Measurements from ENCODE around the gene IFNAR2. TPM values are rescaled to one million over a fixed set of nuclear protein-coding genes. Genes with fewer than 3 reads are reported as not detected.
A peak's percentile ranks its signal among the peaks of the same experiment; 100 is the strongest.
"Not testable (repeated sequence)": the region's sequence is repeated elsewhere in the genome, so short reads cannot be mapped to it uniquely, and the experiment has no call there.

The IFNAR2 gene
- total and polyA plus RNA-seq, 2 donors (not counting 1 experiment from before 2014, with no cell fraction given): 5.6 to 24.3 TPM

DNA sequence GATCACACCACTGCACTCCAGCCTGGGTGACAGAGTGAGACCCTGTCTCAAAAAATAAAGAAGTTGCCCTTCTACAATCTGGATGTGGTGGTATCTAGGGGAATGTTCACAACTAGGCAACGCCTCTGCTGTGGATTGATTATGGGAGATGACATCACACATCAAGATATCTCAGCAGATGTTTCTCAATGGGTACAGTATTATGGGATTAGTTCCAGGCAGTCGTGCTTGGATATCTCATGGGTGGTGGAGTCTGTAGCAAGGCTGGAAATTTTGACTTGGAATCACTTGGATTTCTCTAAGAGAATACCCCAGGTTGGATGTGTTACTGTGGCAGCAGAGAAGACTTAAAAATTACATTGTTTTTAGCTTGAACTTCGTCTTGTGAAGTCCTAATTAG lies 7.7 kb downstream of the IFNAR2 start:
- no peak overlapping the region for H3K4me2 ChIP-seq (ENCODE audit: extremely low read depth, insufficient read depth, low read length)
- no peak overlapping the region for H3K4me3 ChIP-seq (replicated peaks in 1 of 4; ENCODE audit: control extremely low read depth in 1 of 4, insufficient read depth in 1 of 4, low read depth in 3 of 4, low read length in 4 of 4)
- H4K20me1 ChIP-seq (ENCODE audit: control insufficient read depth, extremely low read depth, insufficient read depth, low read length): no peaks in the 10 kb centered on the region
- H3K9ac ChIP-seq (ENCODE audit: insufficient read depth, low read length): no peak overlapping the region
- no peak for DNase-seq (ENCODE audit: low read depth in 2 of 2)
- no peaks in the 10 kb centered on the region for H3K36me3 ChIP-seq (ENCODE audit: control insufficient read depth, insufficient read depth, low read length)
- H3K27me3 ChIP-seq (ENCODE audit: control insufficient read depth, insufficient read depth, low read length): no peaks in the 10 kb centered on the region
- H2AFZ ChIP-seq (ENCODE audit: low read length): no peak overlapping the region
- H3K27ac ChIP-seq (ENCODE audit: insufficient read depth, low read length): no peak overlapping the region
- no peaks in the 10 kb centered on the region for H3K79me2 ChIP-seq (ENCODE audit: control insufficient read depth, insufficient read depth, low read length)
- no peaks in the 10 kb centered on the region for H3K4me1 ChIP-seq (ENCODE audit: control insufficient read depth, extremely low read depth, insufficient read depth, low read length)
- TF ChIP-seq EZH2 (IDR thresholded peaks at IDR 0.05; ENCODE audit: low read length, missing control alignments): no peak
- TF ChIP-seq, protein P1, sequence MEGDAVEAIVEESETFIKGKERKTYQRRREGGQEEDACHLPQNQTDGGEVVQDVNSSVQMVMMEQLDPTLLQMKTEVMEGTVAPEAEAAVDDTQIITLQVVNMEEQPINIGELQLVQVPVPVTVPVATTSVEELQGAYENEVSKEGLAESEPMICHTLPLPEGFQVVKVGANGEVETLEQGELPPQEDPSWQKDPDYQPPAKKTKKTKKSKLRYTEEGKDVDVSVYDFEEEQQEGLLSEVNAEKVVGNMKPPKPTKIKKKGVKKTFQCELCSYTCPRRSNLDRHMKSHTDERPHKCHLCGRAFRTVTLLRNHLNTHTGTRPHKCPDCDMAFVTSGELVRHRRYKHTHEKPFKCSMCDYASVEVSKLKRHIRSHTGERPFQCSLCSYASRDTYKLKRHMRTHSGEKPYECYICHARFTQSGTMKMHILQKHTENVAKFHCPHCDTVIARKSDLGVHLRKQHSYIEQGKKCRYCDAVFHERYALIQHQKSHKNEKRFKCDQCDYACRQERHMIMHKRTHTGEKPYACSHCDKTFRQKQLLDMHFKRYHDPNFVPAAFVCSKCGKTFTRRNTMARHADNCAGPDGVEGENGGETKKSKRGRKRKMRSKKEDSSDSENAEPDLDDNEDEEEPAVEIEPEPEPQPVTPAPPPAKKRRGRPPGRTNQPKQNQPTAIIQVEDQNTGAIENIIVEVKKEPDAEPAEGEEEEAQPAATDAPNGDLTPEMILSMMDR (conservative IDR thresholded peaks at IDR 0.05 in 1 of 2, IDR thresholded peaks at IDR 0.05 in 1 of 2; ENCODE audit: low read depth in 1 of 2, low read length in 2 of 2): no peak
- no peaks in the 10 kb centered on the region for H3K9me3 ChIP-seq (ENCODE audit: control insufficient read depth, insufficient read depth, low read depth, low read length)

- no peak overlapping the region for H3K9ac ChIP-seq (ENCODE audit: insufficient read depth, low read length)
- H4K20me1 ChIP-seq (ENCODE audit: control insufficient read depth, extremely low read depth, insufficient read depth, low read length): no peaks in the 10 kb centered on the region
- H3K27me3 ChIP-seq (ENCODE audit: control insufficient read depth, insufficient read depth, low read length): no peaks in the 10 kb centered on the region
- no peak overlapping the region for H2AFZ ChIP-seq (ENCODE audit: low read length)
- no peak overlapping the region for H3K4me2 ChIP-seq (ENCODE audit: extremely low read depth, insufficient read depth, low read length)
- no peaks in the 10 kb centered on the region for H3K4me1 ChIP-seq (ENCODE audit: control insufficient read depth, extremely low read depth, insufficient read depth, low read length)
- H3K36me3 ChIP-seq (ENCODE audit: control insufficient read depth, insufficient read depth, low read length): no peaks in the 10 kb centered on the region
- no peak for TF ChIP-seq EZH2 (IDR thresholded peaks at IDR 0.05; ENCODE audit: low read length, missing control alignments)
- TF ChIP-seq, protein P1 (conservative IDR thresholded peaks at IDR 0.05 in 1 of 2, IDR thresholded peaks at IDR 0.05 in 1 of 2; ENCODE audit: low read depth in 1 of 2, low read length in 2 of 2): no peak
- no peak overlapping the region for H3K27ac ChIP-seq (ENCODE audit: insufficient read depth, low read length)
- H3K9me3 ChIP-seq (ENCODE audit: control insufficient read depth, insufficient read depth, low read depth, low read length): no peaks in the 10 kb centered on the region
- no peak overlapping the region for H3K4me3 ChIP-seq (replicated peaks in 1 of 4; ENCODE audit: control extremely low read depth in 1 of 4, insufficient read depth in 1 of 4, low read depth in 3 of 4, low read length in 4 of 4)
- no peaks in the 10 kb centered on the region for H3K79me2 ChIP-seq (ENCODE audit: control insufficient read depth, insufficient read depth, low read length)
- peak in 1 of 2 donors; percentile 25 for DNase-seq (ENCODE audit: low read depth in 2 of 2)
These were observed 8.4 kb downstream of the IFNAR2 start for GRCh38 chr21:33238146-33238545.

- Histone ChIP-seq H3K79me2 (ENCODE audit: control insufficient read depth, insufficient read depth, low read length) (no peaks in the 10 kb centered on the region), H3K4me2 (ENCODE audit: extremely low read depth, insufficient read depth, low read length) (no peak overlapping the region), H3K27ac (ENCODE audit: insufficient read depth, low read length) (no peak overlapping the region), H3K4me3 (replicated peaks in 1 of 4; ENCODE audit: control extremely low read depth in 1 of 4, insufficient read depth in 1 of 4, low read depth in 3 of 4, low read length in 4 of 4) (no peak overlapping the region), H3K27me3 (ENCODE audit: control insufficient read depth, insufficient read depth, low read length) (no peaks in the 10 kb centered on the region), H3K36me3 (ENCODE audit: control insufficient read depth, insufficient read depth, low read length) (no peaks in the 10 kb centered on the region), H3K4me1 (ENCODE audit: control insufficient read depth, extremely low read depth, insufficient read depth, low read length) (no peaks in the 10 kb centered on the region), H3K9me3 (ENCODE audit: control insufficient read depth, insufficient read depth, low read depth, low read length) (no peaks in the 10 kb centered on the region), H3K9ac (ENCODE audit: insufficient read depth, low read length) (no peak overlapping the region), H2AFZ (ENCODE audit: low read length) (no peak overlapping the region), H4K20me1 (ENCODE audit: control insufficient read depth, extremely low read depth, insufficient read depth, low read length) (no peaks in the 10 kb centered on the region)
- TF ChIP-seq, protein P1 (conservative IDR thresholded peaks at IDR 0.05 in 1 of 2, IDR thresholded peaks at IDR 0.05 in 1 of 2; ENCODE audit: low read depth in 1 of 2, low read length in 2 of 2): no peak
- TF ChIP-seq EZH2 (IDR thresholded peaks at IDR 0.05; ENCODE audit: low read length, missing control alignments): no peak
- DNase-seq (ENCODE audit: low read depth in 2 of 2): peak in 1 of 2 donors; percentile 21
These were observed 9.0 kb downstream of the IFNAR2 start for GRCh38 chr21:33238565-33239255.

- not testable (repeated sequence) for H3K4me3 ChIP-seq (replicated peaks in 1 of 4; ENCODE audit: control extremely low read depth in 1 of 4, insufficient read depth in 1 of 4, low read depth in 3 of 4, low read length in 4 of 4); DNase-seq (ENCODE audit: low read depth in 2 of 2); H3K4me1 ChIP-seq (ENCODE audit: control insufficient read depth, extremely low read depth, insufficient read depth, low read length); H4K20me1 ChIP-seq (ENCODE audit: control insufficient read depth, extremely low read depth, insufficient read depth, low read length); H3K4me2 ChIP-seq (ENCODE audit: extremely low read depth, insufficient read depth, low read length); H3K79me2 ChIP-seq (ENCODE audit: control insufficient read depth, insufficient read depth, low read length); H3K27ac ChIP-seq (ENCODE audit: insufficient read depth, low read length); H3K36me3 ChIP-seq (ENCODE audit: control insufficient read depth, insufficient read depth, low read length); H2AFZ ChIP-seq (ENCODE audit: low read length); H3K9me3 ChIP-seq (ENCODE audit: control insufficient read depth, insufficient read depth, low read depth, low read length); H3K27me3 ChIP-seq (ENCODE audit: control insufficient read depth, insufficient read depth, low read length); H3K9ac ChIP-seq (ENCODE audit: insufficient read depth, low read length)
These were observed 9.9 kb downstream of the IFNAR2 start for GRCh38 chr21:33239559-33240127.

Data from fibroblast of lung (primary cell).